HEK293T (cell line): Measurements from ENCODE around the gene CPB2.

Source experiments
- ARNT ChIP-seq: fragments of 450-650 bp; IDR thresholded peaks from 2 replicates; pipeline ENCODE4 v1.6.1; 2017; ENCODE audit warnings: mild to moderate bottlenecking
- BHLHE40 ChIP-seq: fragments of 450-650 bp; IDR thresholded peaks from 2 replicates; pipeline ENCODE4 v1.6.1; 2016; ENCODE audit warnings: mild to moderate bottlenecking, moderate library complexity, borderline replicate concordance
- ELF4 ChIP-seq: fragments of 450-650 bp; IDR thresholded peaks from 2 replicates; pipeline ENCODE4 v1.6.1; 2017; ENCODE audit warnings: antibody characterized with exemption
- FOXA1 ChIP-seq: fragments of 450-650 bp; IDR thresholded peaks from 2 replicates; pipeline ENCODE4 v1.6.1; 2016; ENCODE audit warnings: mild to moderate bottlenecking
- FOXK2 ChIP-seq: fragments of 450-650 bp; IDR thresholded peaks from 2 replicates; pipeline ENCODE4 v1.6.1; 2016; ENCODE audit warnings: mild to moderate bottlenecking
- FOXM1 ChIP-seq: fragments of 450-650 bp; IDR thresholded peaks from 2 replicates; pipeline ENCODE4 v1.6.1; 2017; ENCODE audit warnings: mild to moderate bottlenecking, borderline replicate concordance
- HDGF ChIP-seq: fragments of 450-650 bp; IDR thresholded peaks from 2 replicates; pipeline ENCODE4 v1.6.1; 2017; ENCODE audit warnings: antibody characterized with exemption, borderline replicate concordance
- LEF1 ChIP-seq: fragments of 450-650 bp; IDR thresholded peaks from 2 replicates; pipeline ENCODE4 v1.6.1; 2017; ENCODE audit warnings: mild to moderate bottlenecking, borderline replicate concordance
- NFRKB ChIP-seq: fragments of 450-650 bp; IDR thresholded peaks from 2 replicates; pipeline ENCODE4 v1.6.1; 2016; ENCODE audit warnings: mild to moderate bottlenecking, moderate library complexity
- PKNOX1 ChIP-seq: fragments of 450-650 bp; IDR thresholded peaks from 2 replicates; pipeline ENCODE4 v1.6.1; 2016
- SP1 ChIP-seq: fragments of 450-650 bp; IDR thresholded peaks from 2 replicates; pipeline ENCODE4 v1.6.1; 2017
- SUZ12 ChIP-seq: fragments of 450-650 bp; IDR thresholded peaks from 2 replicates; pipeline ENCODE4 v1.6.1; 2016; ENCODE audit warnings: mild to moderate bottlenecking
- TARDBP ChIP-seq: fragments of 450-650 bp; IDR thresholded peaks from 2 replicates; pipeline ENCODE4 v1.6.1; 2016
- ZNF384 ChIP-seq: fragments of 450-650 bp; IDR thresholded peaks from 2 replicates; pipeline ENCODE4 v1.6.1; 2016

DNA sequence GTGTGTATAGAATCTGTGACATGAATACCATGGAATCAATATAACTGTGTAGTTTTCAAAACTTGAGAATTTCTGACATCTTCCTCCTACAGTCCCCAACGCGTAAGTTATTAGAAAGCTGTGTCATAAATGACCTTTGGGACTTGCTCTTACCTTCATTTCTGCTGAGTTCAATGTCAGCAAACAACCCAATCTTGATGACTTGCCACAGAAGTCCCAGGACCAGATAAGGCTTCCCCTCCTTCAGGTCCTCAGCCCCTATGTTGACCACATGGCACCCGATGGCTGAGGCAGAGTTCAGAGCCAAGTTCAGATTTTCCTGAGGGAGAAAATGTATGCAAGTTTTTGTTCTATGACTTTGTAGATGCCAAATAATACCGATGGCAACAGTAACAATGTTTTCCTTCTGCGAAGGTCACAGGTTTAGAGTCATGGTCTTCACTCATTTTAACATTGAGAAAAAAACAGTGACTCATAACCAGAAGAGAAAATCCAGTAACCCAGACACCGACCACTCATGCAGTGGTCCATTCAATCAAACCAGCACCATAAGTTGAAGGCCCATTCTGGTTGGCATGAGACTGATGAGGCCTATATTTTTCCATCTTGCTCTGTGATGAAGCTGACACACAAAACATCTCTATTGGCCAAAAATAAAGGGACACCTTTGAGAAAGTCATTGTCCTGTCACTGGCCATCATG is 47.9 kb upstream of the CPB2 start:
- TF ChIP-seq SUZ12 (no peak), ZNF384 (no peak), HDGF (no peak), FOXM1 (no peak), LEF1 (no peak), ELF4 (no peak), SP1 (no peak), ARNT (no peak), TARDBP (no peak), BHLHE40 (no peak), PKNOX1 (no peak), FOXK2 (no peak), NFRKB (no peak), FOXA1 (no peak)
